T-helper 2 cell treated with Interferon-gamma antibody and Interleukin-4, amounts not matched to agents 100 ng/mL and 5 ng/mL, for 36 hours (primary cell): ENCODE results near the gene LRRC36. TPM values are rescaled to one million over a fixed set of nuclear protein-coding genes. Genes with fewer than 3 reads are reported as not detected.

ENCODE experiments used
- intact Hi-C: fragments of 100-400 bp; cut with micrococcal nuclease; formaldehyde crosslinking; loops from one replicate; pipeline ENCODE4 v1.15.1; 2023
- total RNA-seq: library from RNA; stranded (reverse); gene quantifications from 2 replicates; pipeline ENCODE4 v1.2.3, GENCODE V29; 2022

Gene LRRC36, protein sequence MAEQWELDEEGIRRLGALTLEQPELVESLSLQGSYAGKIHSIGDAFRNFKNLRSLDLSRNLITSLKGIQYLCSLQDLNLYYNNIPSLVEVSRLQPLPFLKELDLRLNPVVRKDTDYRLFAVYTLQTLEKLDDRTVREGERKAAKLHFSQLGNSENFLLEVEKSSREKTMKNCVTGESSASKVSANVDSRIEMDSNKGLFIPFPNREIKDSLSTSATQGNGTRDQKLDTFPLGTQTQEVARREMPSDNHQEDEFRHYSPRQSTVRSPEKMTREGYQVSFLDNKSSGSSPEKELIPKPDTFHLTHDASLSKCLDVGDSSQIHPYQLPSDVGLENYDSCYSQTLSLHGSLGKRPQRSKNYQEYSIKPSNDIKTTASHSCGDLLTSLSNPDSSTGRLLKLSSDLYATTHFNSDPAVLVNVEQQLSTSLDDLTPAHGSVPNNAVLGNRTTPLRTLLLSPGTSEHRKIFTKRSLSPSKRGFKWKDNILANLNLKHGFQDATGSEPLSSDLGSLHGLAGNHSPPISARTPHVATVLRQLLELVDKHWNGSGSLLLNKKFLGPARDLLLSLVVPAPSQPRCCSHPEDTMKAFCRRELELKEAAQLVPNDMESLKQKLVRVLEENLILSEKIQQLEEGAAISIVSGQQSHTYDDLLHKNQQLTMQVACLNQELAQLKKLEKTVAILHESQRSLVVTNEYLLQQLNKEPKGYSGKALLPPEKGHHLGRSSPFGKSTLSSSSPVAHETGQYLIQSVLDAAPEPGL
- total RNA-seq: not detected in 2 replicates

DNA sequence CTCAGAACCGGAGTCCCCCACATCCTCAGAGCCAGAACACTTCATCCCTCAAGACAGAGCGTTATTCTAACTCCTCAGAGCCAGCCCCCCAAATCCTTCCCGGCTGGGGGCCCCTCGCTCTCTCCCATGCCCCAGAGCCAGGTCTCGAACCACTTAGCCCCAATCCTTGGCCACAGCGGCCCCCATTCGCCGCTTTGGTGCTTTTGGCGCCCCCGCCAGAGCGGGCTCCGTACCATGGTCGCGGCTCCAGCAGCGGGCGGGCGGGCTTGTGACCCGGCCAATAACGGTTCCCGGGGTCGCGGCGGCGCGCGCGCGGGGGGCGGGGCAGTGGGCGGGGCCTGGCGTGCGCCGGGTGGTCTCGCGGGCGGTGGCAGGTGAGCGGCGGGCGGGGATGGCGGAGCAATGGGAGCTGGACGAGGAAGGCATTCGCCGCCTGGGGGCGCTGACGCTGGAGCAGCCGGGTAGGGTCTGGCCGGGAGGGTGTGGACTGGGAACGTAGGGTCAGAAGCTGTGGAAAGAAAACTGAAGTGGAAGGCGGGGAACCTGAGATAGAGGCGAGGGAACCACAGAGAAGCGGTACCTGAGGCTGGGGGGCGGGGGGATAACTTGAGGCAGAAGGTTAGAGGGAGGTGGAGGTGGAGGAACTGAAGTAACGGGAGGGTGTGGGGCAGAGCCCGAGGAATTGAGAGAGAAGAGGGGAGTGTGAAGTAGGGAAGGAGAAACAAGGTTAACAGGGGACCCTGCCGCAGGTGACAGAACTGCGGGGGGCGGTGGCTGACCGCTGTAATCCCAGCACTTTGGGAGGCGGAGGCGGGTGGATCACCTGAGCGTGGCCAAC, at the start of gene LRRC36, which contains the start of gene KCTD19:
Gene LRRC36, plus strand, starts transcription at position 344 of the 838 bp plus-strand sequence. Its CDS starts 48 bp downstream, at position 392.
Gene KCTD19, minus strand, starts transcription at position 270 of the 838 bp plus-strand sequence. Its CDS starts 34 bp downstream, at position 236.
- intact Hi-C loops: no loop called here

DNA sequence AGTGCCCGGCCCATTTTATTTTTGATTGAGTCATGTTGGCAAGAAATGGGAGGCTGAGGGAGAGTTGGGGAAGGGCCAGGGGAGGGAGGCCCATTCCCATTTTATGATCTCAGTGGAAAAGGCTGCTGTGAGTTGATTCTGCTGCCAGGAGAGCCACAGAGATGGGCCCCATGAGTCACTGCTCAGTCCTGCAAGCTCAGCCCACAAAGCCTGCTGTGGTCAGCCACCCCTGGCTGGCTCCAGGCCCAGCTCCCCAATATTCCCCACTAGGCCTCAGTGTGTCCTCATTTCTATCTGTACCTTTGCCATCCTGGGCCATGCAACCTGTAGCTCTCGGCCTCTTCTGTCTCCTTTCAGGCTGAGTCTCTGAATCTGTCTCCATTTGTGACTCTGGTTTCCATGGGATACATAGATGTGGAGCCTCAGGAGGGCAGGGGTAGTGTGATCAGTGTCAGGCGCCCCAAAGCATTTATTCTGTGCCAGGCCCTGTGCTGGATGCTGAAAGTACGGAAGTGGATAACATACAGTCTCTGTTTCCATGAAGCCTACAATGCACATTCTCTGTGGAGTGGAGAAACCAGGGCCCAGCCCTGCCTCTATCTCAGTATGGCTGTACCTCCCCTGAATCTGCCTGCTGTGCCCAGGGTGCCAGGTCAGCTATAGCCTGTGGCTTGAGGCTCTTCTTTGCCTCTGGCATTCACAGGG, 49.2 kb upstream of the LRRC36 start:
- intact Hi-C loops: loop anchor here (5.0 kb wide), 3 partner anchors 70 to 325 kb away; no protein-coding TSS in a partner anchor

DNA sequence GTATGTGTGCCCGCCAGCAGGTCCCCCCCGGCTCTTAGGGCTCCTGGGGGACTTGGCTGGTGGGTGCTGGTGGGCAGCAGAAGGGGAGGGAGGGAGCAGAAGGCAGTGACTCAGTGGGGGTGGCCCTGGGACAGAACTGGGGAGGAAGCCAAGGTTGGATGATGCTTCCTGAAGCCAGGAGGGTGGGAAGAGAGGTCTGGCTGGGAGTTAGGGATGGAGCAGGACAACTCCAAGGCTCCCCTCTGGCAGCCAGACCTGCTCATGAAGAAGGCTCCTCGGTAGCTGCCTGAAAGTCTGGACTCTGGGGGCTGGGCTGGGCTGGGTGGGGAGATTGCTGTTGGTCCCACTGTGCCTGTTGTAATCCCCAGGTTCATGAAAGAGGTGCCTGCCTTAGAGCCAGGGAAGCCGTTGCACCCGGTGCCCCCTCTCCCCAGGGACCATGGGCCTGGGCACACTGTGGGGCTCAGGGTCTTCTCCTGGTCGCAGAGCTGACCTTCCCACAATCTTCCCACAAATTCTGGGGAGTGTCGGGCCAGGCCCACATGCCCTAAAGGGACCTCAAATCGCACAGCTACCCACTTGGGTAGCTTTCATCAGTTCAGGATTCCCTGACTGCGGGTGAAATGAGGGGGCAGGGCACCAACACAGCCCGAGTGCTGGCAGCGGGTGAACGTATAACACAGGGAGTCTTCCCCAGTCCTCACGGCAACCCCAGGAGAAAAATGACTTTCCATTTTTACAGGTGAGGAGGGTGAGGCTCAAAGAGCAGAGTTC, 48.4 kb upstream of the LRRC36 start:
- intact Hi-C loops: loop anchor here (2.0 to 5.0 kb wide), 4 partner anchors 51 to 326 kb away; partner anchors contain the start of gene TMEM208

DNA sequence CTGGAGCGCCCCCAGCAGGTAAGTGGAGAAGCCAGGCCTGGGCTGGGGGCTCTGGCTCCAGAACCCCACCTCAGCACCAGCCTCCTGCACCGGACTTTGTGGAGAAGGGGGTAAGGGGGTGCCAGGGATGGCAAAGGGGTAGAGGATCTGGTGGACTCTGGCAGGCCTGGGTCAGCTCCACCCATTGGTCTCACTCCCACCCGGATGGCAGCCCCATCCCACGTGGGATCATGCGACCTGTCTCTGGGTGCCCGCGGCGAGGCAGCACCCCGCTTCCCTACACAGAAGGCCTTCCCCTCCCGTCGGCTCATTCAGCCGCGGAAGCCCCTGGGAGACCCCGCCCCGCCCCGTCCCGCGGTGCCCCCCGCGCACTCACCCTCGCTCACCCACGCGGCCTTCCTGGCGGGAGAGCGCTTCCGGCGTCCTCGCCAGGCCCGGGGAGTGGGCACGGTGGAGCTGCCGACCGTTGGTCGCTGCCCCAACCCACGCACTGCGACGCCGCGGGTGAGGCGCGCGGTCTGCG, 47.8 kb upstream of the LRRC36 start:
- intact Hi-C loops: loop anchor here (1.0 to 5.0 kb wide), 6 partner anchors 32 to 327 kb away; partner anchors contain the start of genes FHOD1 and TMEM208

DNA sequence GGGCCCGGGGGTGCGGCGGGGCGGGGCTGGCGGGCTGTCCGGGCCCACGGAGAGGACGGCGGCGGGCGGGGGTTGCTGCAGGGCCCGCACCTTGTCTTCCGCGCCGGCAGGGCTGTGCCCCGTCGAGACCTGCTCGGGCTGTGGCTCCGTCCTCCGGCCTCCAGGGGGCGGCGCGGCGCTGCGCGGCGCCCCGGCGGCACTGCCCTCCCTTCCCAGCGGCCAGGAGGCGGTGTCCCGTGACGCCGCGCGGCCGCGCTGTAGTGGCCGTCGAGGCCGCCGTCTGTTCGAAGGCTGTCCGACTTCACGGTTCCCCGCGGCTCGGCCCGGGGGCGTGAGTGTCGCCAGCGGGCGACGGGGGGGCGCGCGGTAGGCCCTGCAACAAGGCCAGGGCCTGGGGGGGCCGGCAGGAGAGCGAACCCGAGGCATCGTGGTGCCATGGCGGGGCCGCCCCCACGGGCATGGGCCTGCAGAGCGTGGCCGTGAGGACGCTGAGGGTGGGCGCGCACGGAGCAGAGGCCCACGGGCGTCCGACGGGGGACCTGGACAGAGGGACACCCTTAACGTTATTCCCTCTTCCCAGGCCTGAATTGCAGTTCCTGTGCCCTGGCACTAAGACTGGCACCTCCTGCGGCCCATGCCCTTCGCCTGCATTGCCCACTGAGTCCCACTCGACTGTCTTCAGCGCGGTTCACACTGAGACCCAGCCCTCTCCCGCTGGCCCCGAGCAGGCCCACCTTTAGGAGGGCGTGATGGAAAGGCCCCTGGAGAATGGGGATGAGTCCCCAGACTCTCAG, 47.1 kb upstream of the LRRC36 start, which contains the start of gene PLEKHG4:
Gene PLEKHG4, plus strand, starts transcription at position 237 of the 794 bp plus-strand sequence. Its CDS starts 513 bp downstream, at position 750.
- intact Hi-C loops: loop anchor here (1.0 to 5.0 kb wide), 6 partner anchors 32 to 327 kb away; partner anchors contain the start of genes FHOD1 and TMEM208

DNA sequence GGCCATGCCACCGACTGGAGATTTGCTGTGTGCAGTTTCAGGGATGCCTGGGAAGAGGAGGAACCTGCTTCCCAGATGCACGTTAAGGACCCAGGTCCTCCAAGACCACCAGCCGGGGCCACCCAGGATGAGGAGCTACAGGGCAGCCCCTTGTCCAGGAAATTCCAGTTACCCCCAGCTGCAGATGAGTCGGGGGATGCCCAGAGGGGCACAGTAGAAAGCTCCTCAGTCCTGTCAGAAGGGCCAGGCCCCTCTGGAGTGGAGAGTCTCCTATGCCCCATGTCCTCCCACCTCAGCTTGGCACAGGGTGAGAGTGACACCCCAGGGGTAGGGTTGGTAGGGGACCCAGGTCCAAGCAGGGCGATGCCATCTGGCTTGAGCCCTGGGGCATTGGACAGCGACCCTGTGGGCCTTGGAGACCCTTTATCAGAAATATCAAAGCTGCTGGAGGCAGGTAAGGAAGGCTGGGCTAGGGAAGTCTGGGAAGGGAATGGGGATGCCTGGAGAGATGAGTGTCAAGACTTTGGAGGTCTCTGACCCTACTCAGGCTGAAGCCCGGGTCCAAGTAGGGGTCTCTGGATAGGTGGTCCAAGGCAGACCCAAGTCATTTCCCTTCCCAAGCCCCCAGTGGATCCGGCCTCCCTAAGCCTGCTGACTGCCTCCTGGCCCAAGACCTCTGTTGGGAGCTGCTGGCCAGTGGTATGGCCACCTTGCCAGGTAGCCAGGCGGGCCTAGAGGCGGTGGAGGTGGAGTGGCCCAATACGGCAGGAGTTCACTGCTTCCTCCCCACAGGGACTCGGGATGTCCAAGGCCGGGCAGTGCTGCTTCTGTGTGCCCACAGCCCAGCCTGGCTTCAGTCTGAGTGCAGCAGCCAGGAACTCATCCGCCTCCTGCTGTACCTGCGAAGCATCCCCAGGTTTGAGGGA, 46.3 kb upstream of the LRRC36 start:
- intact Hi-C loops: no loop called here

DNA sequence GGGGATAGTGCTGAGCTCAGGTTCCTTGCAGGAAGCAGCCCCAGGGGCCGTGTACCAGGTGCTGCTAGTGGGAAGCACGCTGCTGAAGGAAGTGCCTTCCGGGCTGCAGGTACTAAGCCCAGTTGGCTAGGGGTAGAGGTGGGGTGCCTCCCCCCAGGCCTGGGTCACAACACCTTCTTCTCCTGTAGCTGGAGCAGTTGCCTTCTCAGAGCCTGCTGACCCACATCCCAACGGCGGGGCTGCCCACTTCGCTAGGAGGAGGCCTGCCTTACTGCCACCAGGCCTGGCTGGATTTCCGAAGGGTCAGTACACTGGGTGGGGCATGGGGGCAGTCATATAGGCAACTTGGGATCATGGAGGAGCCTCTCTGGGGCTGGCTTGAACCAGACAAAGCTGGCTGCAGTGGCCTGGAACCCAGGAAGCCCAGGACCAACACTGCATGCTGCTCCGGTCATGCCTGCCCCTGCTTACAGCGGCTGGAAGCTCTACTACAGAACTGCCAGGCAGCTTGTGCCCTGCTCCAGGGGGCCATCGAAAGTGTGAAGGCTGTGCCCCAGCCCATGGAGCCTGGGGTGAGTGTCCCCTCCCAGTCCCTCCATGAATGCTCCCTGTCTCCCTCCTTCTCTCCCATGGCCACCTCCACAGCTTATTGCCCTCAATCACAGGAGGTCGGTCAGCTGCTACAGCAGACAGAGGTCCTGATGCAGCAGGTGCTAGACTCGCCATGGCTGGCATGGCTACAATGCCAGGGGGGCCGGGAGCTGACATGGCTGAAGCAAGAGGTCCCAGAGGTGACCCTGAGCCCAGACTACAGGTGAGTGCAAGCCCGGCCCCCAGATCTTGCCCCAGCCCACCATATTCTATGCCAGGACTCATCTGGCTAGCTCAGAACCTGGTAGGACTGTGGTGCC, 44.8 kb upstream of the LRRC36 start:
- intact Hi-C loops: no loop called here

DNA sequence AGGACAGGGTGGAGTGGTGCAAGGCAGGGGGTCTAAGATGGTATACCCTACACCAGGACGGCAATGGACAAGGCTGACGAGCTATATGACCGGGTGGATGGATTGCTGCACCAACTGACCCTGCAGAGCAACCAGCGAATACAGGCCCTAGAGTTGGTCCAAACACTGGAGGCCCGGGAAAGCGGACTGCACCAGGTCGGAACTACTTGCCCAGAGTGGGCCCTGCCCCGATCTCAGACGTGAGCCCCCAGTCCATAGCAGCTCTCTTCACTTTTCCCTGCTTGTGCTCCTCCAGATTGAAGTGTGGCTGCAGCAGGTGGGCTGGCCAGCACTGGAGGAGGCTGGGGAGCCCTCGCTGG, 44.2 kb upstream of the LRRC36 start:
- intact Hi-C loops: no loop called here

DNA sequence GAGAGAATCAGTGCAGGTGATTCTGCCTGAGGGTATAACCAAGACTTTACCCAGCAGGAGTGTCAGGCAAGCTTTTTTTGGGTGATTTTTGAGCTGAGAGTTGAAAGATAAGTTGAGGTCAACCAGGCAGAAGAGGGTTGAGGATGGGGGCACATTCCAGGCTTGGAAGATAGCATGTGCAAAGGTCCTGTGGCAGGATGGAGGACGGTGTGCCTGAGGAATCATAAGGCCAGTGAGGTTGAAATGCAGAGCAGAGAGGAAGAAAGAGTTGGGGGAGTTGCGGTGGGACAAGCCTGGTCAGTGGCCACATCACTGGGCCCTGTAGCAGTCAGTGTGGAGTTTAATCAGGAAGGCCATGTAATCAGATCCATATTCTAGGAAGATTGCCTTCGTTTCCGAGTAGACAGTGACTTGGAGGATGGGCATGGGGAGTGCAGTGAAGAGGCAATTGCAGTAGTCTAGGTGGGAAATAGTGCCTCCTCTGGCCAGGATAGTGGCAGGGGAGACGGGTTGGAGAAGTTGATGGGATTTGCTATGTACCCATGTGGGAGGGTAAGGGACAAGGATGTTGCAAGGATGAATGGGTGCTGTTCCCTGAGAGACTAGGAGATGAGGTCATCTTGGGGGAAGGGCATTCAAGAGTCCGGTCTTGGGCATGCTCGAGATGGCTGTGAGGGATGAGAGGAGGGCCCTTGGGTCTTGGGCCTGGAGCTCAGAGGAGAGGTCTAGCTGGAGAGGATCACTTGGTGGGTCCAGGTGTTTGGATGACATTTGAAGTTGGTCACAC, 43.4 kb upstream of the LRRC36 start:
- intact Hi-C loops: no loop called here

DNA sequence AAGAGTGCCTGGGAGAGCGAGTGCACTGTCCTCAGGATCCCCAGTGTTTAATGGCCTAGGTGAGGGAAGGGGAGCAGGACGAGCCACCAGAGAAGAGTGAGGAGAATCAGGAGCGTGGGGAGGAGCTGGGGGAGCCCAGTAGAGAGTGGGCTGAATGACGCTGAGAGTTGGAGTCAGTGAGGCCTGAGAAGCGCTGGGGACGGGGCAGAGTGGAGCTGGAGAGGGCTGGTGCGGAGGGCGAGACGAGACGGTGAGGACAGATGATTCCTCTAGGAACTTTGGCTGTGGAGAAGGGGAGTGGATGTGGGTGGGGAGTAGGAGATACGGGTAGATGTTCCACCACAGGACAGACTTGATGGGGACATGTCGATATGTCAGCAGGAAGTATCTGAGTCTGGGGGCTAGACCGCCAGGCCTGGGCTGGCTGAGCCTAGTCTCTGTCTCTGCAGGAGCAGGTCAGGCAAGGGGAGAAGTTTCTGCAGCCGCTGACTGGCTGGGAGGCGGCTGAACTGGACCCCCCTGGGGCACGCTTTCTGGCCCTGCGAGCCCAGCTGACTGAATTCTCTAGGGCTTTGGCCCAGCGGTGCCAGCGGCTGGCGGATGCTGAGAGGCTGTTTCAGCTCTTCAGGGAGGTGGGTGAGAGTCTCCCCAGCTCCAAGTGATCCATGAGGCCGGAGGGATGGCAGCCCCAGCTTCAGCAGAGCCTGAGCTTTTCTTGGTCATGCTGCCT, 42.6 kb upstream of the LRRC36 start:
- intact Hi-C loops: no loop called here

DNA sequence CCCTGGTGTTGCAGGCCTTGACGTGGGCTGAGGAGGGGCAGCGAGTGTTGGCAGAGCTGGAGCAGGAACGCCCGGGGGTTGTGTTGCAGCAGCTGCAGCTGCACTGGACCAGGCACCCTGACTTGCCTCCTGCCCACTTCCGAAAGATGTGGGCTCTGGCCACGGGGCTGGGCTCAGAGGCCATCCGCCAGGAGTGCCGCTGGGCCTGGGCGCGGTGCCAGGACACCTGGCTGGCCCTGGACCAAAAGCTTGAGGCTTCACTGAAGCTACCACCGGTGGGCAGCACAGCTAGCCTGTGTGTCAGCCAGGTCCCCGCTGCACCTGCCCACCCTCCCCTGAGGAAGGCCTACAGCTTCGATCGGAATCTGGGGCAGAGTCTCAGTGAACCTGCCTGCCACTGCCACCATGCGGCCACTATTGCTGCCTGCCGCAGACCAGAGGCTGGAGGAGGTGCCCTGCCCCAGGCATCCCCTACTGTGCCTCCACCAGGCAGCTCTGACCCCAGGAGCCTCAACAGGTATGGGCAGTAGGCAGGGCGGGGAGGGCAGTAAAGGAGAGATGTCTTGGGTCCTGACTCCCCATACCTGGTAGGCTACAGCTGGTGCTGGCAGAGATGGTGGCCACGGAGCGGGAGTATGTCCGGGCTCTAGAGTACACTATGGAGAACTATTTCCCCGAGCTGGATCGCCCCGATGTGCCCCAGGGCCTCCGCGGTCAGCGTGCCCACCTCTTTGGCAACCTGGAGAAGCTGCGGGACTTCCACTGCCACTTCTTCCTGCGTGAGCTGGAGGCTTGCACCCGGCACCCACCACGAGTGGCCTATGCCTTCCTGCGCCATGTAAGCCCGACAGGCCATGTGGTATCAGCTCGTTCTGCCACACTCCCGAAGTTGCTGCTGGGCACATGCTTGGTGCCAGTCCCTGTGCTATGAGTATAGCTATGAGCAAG, 41.6 kb upstream of the LRRC36 start:
- intact Hi-C loops: no loop called here

DNA sequence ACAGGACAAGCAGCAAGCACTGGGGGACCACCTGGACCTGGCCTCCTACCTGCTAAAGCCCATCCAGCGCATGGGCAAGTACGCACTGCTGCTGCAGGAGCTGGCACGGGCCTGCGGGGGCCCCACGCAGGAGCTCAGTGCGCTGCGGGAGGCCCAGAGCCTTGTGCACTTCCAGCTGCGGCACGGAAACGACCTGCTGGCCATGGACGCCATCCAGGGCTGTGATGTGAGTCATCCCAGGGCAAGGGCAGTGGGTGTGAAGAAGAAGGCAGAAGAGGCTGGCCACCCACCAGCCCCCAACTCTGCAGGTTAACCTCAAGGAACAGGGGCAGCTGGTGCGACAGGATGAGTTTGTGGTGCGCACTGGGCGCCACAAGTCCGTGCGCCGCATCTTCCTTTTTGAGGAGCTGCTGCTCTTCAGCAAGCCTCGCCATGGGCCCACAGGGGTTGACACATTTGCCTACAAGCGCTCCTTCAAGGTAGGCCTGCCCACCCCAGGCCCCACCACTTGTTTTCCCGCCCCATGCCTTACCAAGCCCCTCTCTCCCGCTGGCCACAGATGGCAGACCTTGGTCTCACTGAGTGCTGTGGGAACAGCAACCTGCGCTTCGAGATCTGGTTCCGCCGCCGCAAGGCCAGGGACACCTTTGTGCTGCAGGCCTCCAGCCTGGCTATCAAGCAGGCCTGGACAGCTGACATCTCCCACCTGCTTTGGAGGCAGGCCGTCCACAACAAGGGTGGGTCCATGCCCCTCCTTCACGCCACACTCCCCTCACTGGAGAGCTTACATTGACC, 40.0 kb upstream of the LRRC36 start:
- intact Hi-C loops: no loop called here

DNA sequence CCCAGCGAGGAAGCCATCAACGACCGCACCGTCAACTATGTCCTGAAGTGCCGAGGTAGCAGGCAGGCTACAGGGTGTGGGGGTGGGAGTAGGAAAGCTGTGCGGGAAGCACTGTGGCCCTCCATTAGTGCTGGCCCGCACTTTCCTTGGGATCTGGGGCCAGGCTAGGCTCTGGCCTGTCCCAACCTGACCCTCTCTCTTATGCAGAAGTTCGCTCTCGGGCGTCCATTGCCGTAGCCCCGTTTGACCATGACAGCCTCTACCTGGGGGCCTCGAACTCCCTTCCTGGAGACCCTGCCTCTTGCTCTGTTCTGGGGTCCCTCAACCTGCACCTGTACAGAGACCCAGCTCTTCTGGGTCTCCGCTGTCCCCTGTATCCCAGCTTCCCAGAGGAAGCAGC, 38.7 kb upstream of the LRRC36 start:
- intact Hi-C loops: no loop called here
